Mesothelial cell of epicardium (in vitro differentiated cells): ENCODE results near the gene NAGS. TPM values are rescaled to one million over a fixed set of nuclear protein-coding genes. Genes with fewer than 3 reads are reported as not detected.
"Not testable (repeated sequence)": the region's sequence is repeated elsewhere in the genome, so short reads cannot be mapped to it uniquely, and the experiment has no call there.

Source experiments
- DNase-seq, 2 experiments: peaks; one replicate each; pipeline ENCODE4 v3.0.0; 2021; ENCODE audit warnings: low spot score in 2 of 2; ENCODE audit not compliant: unreplicated experiment in 2 of 2
- H3K27ac Mint-ChIP-seq: 2 replicates; pipeline ENCODE4 v1.8.0; 2021; ENCODE audit warnings: mixed read lengths
- H3K27me3 Mint-ChIP-seq: 2 replicates; pipeline ENCODE4 v1.8.0; 2021; ENCODE audit warnings: low read depth, mixed read lengths
- H3K36me3 Mint-ChIP-seq: 2 replicates; pipeline ENCODE4 v1.8.0; 2021; ENCODE audit warnings: mixed read lengths
- H3K4me1 Mint-ChIP-seq: 2 replicates; pipeline ENCODE4 v1.8.0; 2021; ENCODE audit warnings: mixed read lengths
- H3K4me3 Mint-ChIP-seq: 2 replicates; pipeline ENCODE4 v1.8.0; 2021; ENCODE audit warnings: mild to moderate bottlenecking, moderate library complexity, mixed read lengths
- H3K9me3 Mint-ChIP-seq: 2 replicates; pipeline ENCODE4 v1.8.0; 2021; ENCODE audit warnings: mixed read lengths
- total RNA-seq: library from RNA; stranded (reverse); gene quantifications from 3 replicates; pipeline ENCODE4 v1.2.1, GENCODE V29; 2021
- TF ChIP-seq, protein P1 (sequence below): fragments of 200-600 bp; sonication (generic); IDR thresholded peaks from one replicate; pipeline ENCODE4 v1.5.0; 2021; ENCODE audit warnings: antibody characterized with exemption; ENCODE audit not compliant: unreplicated experiment

Gene NAGS
- total RNA-seq, 1 donor from 2014 or later = 0.42 TPM

DNA sequence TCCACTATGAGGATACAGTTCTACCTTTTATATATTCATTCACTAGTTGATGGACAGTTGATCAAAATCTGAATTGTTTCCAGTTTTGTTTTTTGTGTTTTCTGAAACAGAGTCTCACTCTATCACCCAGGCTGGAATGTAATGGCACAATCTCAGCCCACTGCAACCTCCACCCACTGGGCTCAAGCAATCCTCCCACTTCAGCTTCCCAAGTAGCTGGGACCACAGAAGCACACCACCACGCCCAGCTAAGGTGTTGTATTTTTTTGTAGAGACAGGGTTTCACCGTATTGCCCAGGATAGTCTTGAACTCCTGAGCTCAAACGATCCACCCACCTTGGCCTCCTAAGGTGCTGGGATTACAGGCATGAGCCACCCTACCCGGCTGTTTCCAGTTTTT lies 41.1 kb downstream of the NAGS start:
- H3K27me3 Mint-ChIP-seq = no peaks in the 10 kb centered on the region
- H3K4me3 Mint-ChIP-seq = no peak overlapping the region
- H3K4me1 Mint-ChIP-seq = peaks cover 9% of the 10 kb centered on the region
- no peak for DNase-seq
- peaks cover 11% of the 10 kb centered on the region for H3K36me3 Mint-ChIP-seq
- H3K9me3 Mint-ChIP-seq = peaks cover 3% of the 10 kb centered on the region
- TF ChIP-seq, protein P1, sequence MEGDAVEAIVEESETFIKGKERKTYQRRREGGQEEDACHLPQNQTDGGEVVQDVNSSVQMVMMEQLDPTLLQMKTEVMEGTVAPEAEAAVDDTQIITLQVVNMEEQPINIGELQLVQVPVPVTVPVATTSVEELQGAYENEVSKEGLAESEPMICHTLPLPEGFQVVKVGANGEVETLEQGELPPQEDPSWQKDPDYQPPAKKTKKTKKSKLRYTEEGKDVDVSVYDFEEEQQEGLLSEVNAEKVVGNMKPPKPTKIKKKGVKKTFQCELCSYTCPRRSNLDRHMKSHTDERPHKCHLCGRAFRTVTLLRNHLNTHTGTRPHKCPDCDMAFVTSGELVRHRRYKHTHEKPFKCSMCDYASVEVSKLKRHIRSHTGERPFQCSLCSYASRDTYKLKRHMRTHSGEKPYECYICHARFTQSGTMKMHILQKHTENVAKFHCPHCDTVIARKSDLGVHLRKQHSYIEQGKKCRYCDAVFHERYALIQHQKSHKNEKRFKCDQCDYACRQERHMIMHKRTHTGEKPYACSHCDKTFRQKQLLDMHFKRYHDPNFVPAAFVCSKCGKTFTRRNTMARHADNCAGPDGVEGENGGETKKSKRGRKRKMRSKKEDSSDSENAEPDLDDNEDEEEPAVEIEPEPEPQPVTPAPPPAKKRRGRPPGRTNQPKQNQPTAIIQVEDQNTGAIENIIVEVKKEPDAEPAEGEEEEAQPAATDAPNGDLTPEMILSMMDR = no peak
- H3K27ac Mint-ChIP-seq = no peak overlapping the region

DNA sequence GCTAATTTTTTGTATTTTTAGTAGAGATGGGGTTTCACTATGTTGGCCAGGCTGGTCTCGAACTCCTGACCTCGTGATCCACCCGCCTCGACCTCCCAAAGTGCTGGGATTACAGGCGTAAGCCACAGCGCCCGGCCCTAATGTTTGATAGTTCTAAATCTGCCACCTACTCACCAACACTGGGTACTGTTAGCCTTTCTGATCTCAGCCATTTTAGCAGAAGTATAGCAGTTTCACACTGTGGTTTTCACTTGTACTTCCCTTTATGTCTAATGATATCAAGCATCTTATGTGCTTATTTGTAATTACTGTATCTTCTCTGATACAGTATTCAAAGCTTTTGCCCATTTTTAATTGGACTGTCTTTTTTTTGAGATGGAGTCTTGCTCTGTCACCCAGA lies 42.5 kb downstream of the NAGS start:
- H3K9me3 Mint-ChIP-seq, H3K4me3 Mint-ChIP-seq, H3K4me1 Mint-ChIP-seq, H3K27me3 Mint-ChIP-seq, DNase-seq, H3K27ac Mint-ChIP-seq: not testable (repeated sequence)
- H3K36me3 Mint-ChIP-seq = peaks cover 11% of the 10 kb centered on the region

GRCh38 chr17:44049294-44050060 lies 45.1 kb downstream of the NAGS start:
- TF ChIP-seq, protein P1 = no peak
- peaks cover 22% of the 10 kb centered on the region for H3K36me3 Mint-ChIP-seq
- no peaks in the 10 kb centered on the region for H3K4me1 Mint-ChIP-seq
- no peak for DNase-seq
- no peak overlapping the region for H3K27ac Mint-ChIP-seq
- H3K4me3 Mint-ChIP-seq = no peak overlapping the region
- H3K27me3 Mint-ChIP-seq = no peaks in the 10 kb centered on the region
- H3K9me3 Mint-ChIP-seq = peaks cover 3% of the 10 kb centered on the region

GRCh38 chr17:44053125-44053872 lies 48.9 kb downstream of the NAGS start:
- Mint-ChIP-seq H3K4me1 (no peaks in the 10 kb centered on the region), H3K27ac (peak overlapping the region; percentile 55), H3K36me3 (peaks cover 22% of the 10 kb centered on the region), H3K27me3 (no peaks in the 10 kb centered on the region), H3K4me3 (no peak overlapping the region), H3K9me3 (no peaks in the 10 kb centered on the region)
- DNase-seq = no peak
- TF ChIP-seq, protein P1 = no peak

Other genes starting within 250 kb of the NAGS start
- gene SOST, start 245.8 kb upstream of the NAGS start, total RNA-seq = 0.23 to 0.33 TPM (median 0.27 TPM) in 3 replicates
- 41.9 to 45.0 TPM (median 42.8 TPM) in 3 replicates for gene DUSP3, start 225.6 kb upstream of the NAGS start, total RNA-seq
- 0.07 TPM in 1 of 3 replicates, not detected in the others for gene CFAP97D1, start 224.2 kb upstream of the NAGS start, total RNA-seq
- 22.9 to 24.3 TPM (median 22.9 TPM) in 3 replicates for gene MPP3, start 171.5 kb upstream of the NAGS start, total RNA-seq
- gene CD300LG, start 157.4 kb upstream of the NAGS start, total RNA-seq = 0.18 TPM in 1 of 3 replicates, not detected in the others
- 11.6 to 14.1 TPM (median 13.0 TPM) in 3 replicates for gene MPP2, start 97.1 kb upstream of the NAGS start, total RNA-seq
- not detected in 3 replicates for gene PPY, start 62.1 kb upstream of the NAGS start, total RNA-seq
- gene PYY, start 50.7 kb upstream of the NAGS start, total RNA-seq = not detected in 3 replicates
- 34.2 to 36.4 TPM (median 35.8 TPM) in 3 replicates for gene TMEM101, start 10.3 kb downstream of the NAGS start, total RNA-seq
- 51.4 to 60.8 TPM (median 58.0 TPM) in 3 replicates for gene LSM12, start 62.0 kb downstream of the NAGS start, total RNA-seq
- gene G6PC3, start 66.1 kb downstream of the NAGS start, total RNA-seq = 58.3 to 63.2 TPM (median 61.4 TPM) in 3 replicates
- 33.4 to 34.1 TPM (median 33.5 TPM) in 3 replicates for gene HDAC5, start 119.0 kb downstream of the NAGS start, total RNA-seq
- 6.0 to 6.4 TPM (median 6.2 TPM) in 3 replicates for gene HROB, start 137.3 kb downstream of the NAGS start, total RNA-seq
- gene ASB16, start 166.1 kb downstream of the NAGS start, total RNA-seq = 0.14 to 0.16 TPM in 2 of 3 replicates, not detected in the other
- 35.7 to 39.0 TPM (median 37.0 TPM) in 3 replicates for gene TMUB2, start 182.3 kb downstream of the NAGS start, total RNA-seq
- 132 to 143 TPM (median 137 TPM) in 3 replicates for gene ATXN7L3, start 195.3 kb downstream of the NAGS start, total RNA-seq
- gene UBTF, start 215.1 kb downstream of the NAGS start, total RNA-seq = 113 to 120 TPM (median 119 TPM) in 3 replicates